Measurements from ENCODE around the gene RIN3.

The RIN3 gene

GRCh38 chr14:92516966-92517506 is 3.5 kb downstream of the RIN3 start:
- H3K4me3 ChIP-seq: no peak overlapping the region
- H3K27ac ChIP-seq: no peak overlapping the region; a peak in 1 of 22 replicates
- H3K27me3 ChIP-seq: peaks cover 0 to 24% (median 9%) of the 10 kb centered on the region in 11 experiments; a peak in 14 of 22 replicates
- no peaks in the 10 kb centered on the region for H3K9me3 ChIP-seq (replicated peaks in 1 of 11)
- TF ChIP-seq Cebpa-rat (IDR thresholded peaks at IDR 0.05): no peak
- H3K4me1 ChIP-seq: peaks cover 35 to 78% (median 54%) of the 10 kb centered on the region in 10 experiments
- peaks cover 0 to 10% (median 0%) of the 10 kb centered on the region in 11 experiments; a peak in 1 of 22 replicates for H3K36me3 ChIP-seq
- peak overlapping the region in 5 of 11 experiments; percentile 21 to 100 (median 96); a peak in 6 of 22 replicates for H3K4me2 ChIP-seq
- peaks cover 0 to 61% (median 16%) of the 10 kb centered on the region in 11 experiments; a peak in 10 of 22 replicates for H4K20me1 ChIP-seq
- H3K9ac ChIP-seq: no peak overlapping the region

- no peak overlapping the region for H3K4me3 ChIP-seq
- no peak overlapping the region for H3K27ac ChIP-seq
- no peak overlapping the region for H3K9ac ChIP-seq
- H3K9me3 ChIP-seq (replicated peaks in 1 of 11): no peaks in the 10 kb centered on the region
- peaks cover 0 to 24% (median 8%) of the 10 kb centered on the region in 11 experiments; a peak in 14 of 22 replicates for H3K27me3 ChIP-seq
- peaks cover 0 to 10% (median 0%) of the 10 kb centered on the region in 11 experiments; a peak in 1 of 22 replicates for H3K36me3 ChIP-seq
- H4K20me1 ChIP-seq: peaks cover 0 to 67% (median 16%) of the 10 kb centered on the region in 11 experiments; a peak in 10 of 22 replicates
- peak overlapping the region in 3 of 11 experiments; percentile 21 to 96 (median 24); a peak in 2 of 22 replicates for H3K4me2 ChIP-seq
- TF ChIP-seq Cebpa-rat (IDR thresholded peaks at IDR 0.05): no peak
- peaks cover 32 to 74% (median 50%) of the 10 kb centered on the region in 10 experiments for H3K4me1 ChIP-seq
Observed at GRCh38 chr14:92517761-92518160, 4.2 kb downstream of the RIN3 start.

DNA sequence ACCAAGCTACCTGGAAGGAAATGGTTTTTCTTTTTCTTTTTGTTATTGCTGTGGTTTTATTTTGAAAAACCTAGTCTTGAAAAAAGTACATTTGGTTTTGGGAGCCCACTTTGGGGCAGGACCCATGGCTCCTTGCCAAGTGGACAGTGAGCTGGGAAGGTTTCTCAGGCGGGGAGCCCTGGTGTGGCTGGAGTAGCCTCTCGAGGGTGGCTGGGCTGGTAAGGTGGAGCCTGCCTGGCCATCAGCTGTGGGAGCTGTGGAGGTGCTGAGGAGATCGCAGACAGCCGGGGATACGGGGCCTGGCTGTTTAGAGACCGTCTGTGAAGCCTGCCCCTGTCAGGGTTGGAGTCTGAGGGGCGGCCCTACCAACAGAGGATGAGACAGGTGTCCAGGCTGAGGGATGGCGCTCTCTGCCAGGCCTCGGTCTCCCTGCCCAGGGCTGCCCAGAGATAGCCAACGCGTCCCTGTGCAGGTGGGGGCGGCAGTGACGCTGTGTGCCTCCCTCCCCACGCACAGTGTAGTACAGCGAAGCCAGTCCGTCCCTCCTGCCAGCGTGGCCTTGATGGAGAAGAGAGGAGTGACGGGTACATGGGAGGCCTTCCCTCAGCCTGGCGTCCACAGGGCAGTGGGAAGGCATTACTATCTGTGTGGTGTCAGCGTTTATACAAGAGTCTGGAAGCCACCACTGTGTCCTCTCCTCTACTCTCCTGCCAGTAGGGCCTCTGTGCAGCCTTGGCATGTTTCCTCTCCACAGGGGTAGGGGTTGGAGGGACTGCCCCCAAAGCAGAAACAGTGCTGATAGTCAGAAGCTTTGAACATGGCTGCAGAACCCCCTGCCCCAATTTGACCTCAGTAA is 5.9 kb downstream of the RIN3 start:
- Histone ChIP-seq H3K4me3 (no peak overlapping the region), H3K9ac (0 out of 22 replicates have a peak overlapping the region, but pooled peaks of 1 of the 11 experiments have one; percentile 3), H3K4me1 (peaks cover 28 to 74% (median 45%) of the 10 kb centered on the region in 10 experiments), H4K20me1 (peaks cover 4 to 83% (median 23%) of the 10 kb centered on the region in 11 experiments; a peak in 20 of 22 replicates), H3K4me2 (peak overlapping the region in 9 of 11 experiments; percentile 1 to 70 (median 54); a peak in 14 of 22 replicates), H3K27me3 (peaks cover 0 to 6% (median 2%) of the 10 kb centered on the region in 11 experiments; a peak in 11 of 22 replicates), H3K9me3 (replicated peaks in 1 of 11) (no peaks in the 10 kb centered on the region), H3K27ac (peak overlapping the region in 4 of 11 experiments; percentile 9 to 44 (median 28); a peak in 6 of 22 replicates), H3K36me3 (peaks cover 0 to 10% (median 0%) of the 10 kb centered on the region in 11 experiments; a peak in 1 of 22 replicates)
- TF ChIP-seq Cebpa-rat (IDR thresholded peaks at IDR 0.05): no peak

DNA sequence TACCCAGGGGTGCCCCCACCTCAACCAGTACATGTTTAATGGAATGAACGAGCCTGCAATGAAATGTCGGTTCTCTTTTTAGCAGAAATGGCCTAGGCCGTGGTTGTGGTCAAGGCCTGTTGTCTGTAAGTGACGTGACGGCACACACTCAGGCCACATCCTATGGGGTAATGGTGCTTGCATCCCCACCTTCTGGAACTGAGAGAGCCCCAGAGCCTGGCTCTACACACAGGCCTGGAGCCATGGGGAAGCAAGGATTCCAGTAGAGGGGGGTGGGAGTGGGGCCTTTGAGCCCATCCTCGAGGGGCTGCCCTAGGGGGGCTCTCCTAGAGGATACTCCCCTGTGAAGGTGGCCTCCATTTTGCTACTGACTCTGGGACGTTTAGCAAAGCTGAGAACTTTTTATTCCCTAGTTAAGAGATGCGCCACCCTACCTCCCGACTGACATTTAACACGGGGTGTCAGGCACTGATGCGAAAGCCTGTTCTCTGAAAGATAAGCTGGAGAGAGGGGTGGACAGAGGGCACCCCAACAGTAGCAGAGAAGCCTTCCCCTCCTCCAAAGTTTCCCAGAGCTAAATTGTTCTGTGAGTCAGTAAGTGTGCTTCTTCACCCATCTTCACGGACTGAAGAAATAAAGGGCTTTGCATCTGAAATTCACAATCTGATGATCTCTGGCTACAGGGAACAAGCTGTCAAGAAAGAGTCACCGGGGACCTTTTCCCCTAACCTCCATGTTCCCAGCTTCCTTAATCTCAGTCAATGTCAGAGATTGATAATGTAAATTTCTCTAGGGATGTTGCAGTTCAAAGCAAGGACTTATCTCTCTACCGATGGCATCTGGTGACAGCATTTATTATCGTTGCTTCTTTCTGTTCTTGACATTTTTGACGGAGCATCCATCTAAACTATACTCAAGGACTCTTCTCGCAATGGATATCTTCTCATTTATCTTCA is 6.8 kb downstream of the RIN3 start:
- TF ChIP-seq Cebpa-rat (IDR thresholded peaks at IDR 0.05): no peak
- peaks cover 0 to 10% (median 0%) of the 10 kb centered on the region in 11 experiments; a peak in 1 of 22 replicates for H3K36me3 ChIP-seq
- no peaks in the 10 kb centered on the region for H3K9me3 ChIP-seq (replicated peaks in 1 of 11)
- H3K4me3 ChIP-seq: no peak overlapping the region
- peaks cover 4 to 92% (median 32%) of the 10 kb centered on the region in 11 experiments; a peak in 20 of 22 replicates for H4K20me1 ChIP-seq
- H3K9ac ChIP-seq: 0 out of 22 replicates have a peak overlapping the region, but pooled peaks of 1 of the 11 experiments have one; percentile 3
- H3K4me2 ChIP-seq: peak overlapping the region in 9 of 11 experiments; percentile 1 to 70 (median 54); a peak in 14 of 22 replicates
- H3K27me3 ChIP-seq: no peaks in the 10 kb centered on the region
- H3K4me1 ChIP-seq: peaks cover 28 to 74% (median 45%) of the 10 kb centered on the region in 10 experiments
- H3K27ac ChIP-seq: peak overlapping the region in 3 of 11 experiments; percentile 20 to 44 (median 37); a peak in 5 of 22 replicates

DNA sequence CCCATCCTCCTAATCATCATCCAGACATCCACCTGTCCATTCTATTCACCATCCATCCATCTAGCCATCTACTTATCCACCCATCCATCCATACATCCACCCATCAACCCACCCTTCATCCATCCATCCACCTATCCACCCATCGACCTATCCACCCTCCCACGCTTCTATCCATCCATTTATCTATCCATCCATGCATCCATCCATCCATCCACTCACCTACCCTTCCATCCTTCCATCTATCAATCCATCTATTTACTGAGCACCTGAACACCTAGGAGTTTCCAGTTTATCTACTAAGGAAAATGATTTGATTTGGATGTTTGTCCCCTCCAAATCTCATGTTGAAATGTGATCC is 7.5 kb downstream of the RIN3 start:
- Histone ChIP-seq H4K20me1 (peaks cover 4 to 99% (median 37%) of the 10 kb centered on the region in 11 experiments; a peak in 20 of 22 replicates), H3K27ac (no peak overlapping the region), H3K4me1 (peaks cover 24 to 71% (median 42%) of the 10 kb centered on the region in 10 experiments), H3K27me3 (no peaks in the 10 kb centered on the region), H3K36me3 (peaks cover 0 to 10% (median 0%) of the 10 kb centered on the region in 11 experiments; a peak in 1 of 22 replicates), H3K9me3 (replicated peaks in 1 of 11) (no peaks in the 10 kb centered on the region), H3K4me3 (no peak overlapping the region), H3K9ac (no peak overlapping the region), H3K4me2 (no peak overlapping the region)
- no peak for TF ChIP-seq Cebpa-rat (IDR thresholded peaks at IDR 0.05)

DNA sequence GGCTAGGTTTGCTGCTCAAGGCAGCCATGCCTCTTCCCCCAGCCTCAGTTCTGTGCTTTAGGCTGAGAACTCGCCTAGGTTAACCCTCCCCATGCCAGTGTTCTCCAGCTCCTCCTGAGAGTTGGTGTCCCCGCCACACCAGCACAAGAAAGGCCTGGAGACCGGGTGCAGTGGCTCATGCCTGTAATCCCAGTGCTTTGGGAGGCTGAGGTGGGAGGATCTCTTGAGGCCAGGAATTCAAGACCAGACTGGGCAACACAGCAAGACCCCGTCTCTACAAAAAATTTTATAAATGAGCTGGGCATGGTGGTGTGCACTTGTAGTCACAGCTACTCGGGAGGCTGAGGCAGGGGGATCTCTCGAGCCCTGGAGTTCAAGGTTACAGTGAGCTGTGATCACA is 10.2 kb downstream of the RIN3 start:
- peaks cover 0 to 15% (median 0%) of the 10 kb centered on the region in 11 experiments; a peak in 3 of 22 replicates for H3K36me3 ChIP-seq
- H4K20me1 ChIP-seq: peaks cover 4 to 92% (median 37%) of the 10 kb centered on the region in 11 experiments; a peak in 19 of 22 replicates
- peaks cover 24 to 44% (median 35%) of the 10 kb centered on the region in 10 experiments for H3K4me1 ChIP-seq
- H3K27ac ChIP-seq: peak overlapping the region in 1 of 11 experiments; percentile 36; a peak in 1 of 22 replicates
- H3K27me3 ChIP-seq: no peaks in the 10 kb centered on the region
- H3K4me3 ChIP-seq: no peak overlapping the region
- no peak for TF ChIP-seq Cebpa-rat (IDR thresholded peaks at IDR 0.05)
- H3K4me2 ChIP-seq: peak overlapping the region in 9 of 11 experiments; percentile 48 to 75 (median 63); a peak in 12 of 22 replicates
- no peak overlapping the region; a peak in 2 of 22 replicates for H3K9ac ChIP-seq
- H3K9me3 ChIP-seq (replicated peaks in 1 of 11): peaks cover 0 to 4% (median 0%) of the 10 kb centered on the region in 11 experiments; a peak in 5 of 22 replicates

DNA sequence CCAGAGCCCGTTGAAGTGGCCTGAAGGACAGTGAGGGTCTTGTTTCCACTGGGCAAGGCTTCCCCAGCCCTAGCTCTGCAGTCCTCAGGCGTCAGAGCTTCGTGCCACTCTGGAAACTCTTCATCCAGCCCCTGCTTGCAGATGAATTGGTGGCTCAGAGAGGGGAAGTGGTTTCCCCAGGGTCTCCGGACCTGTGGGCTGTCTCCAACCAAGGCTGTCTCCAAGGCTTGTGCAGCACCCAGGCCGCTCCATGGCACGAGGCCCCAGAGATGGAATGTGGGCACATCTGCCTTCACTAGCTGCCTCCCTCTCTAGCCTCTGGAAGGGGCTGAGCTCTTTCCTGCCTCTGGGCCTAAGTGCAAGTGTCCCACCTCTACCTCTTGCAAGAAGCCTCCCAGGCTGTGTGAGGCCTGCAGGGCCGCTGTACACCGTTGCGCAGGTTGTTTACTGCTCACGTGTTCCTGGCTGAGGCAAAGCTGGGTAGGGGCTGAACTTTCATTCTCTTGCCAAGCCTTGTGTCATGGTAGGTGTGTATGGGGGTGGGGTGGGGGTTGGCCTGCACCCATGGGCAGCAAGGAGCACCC is 11.1 kb downstream of the RIN3 start:
- H4K20me1 ChIP-seq: peaks cover 4 to 84% (median 32%) of the 10 kb centered on the region in 11 experiments; a peak in 19 of 22 replicates
- H3K4me1 ChIP-seq: peaks cover 26 to 39% (median 32%) of the 10 kb centered on the region in 10 experiments
- H3K36me3 ChIP-seq: peaks cover 0 to 16% (median 0%) of the 10 kb centered on the region in 11 experiments; a peak in 3 of 22 replicates
- peak overlapping the region in 7 of 11 experiments; percentile 2 to 36 (median 8); a peak in 6 of 22 replicates for H3K27ac ChIP-seq
- no peaks in the 10 kb centered on the region for H3K27me3 ChIP-seq
- no peak for TF ChIP-seq Cebpa-rat (IDR thresholded peaks at IDR 0.05)
- no peak overlapping the region for H3K4me3 ChIP-seq
- H3K4me2 ChIP-seq: peak overlapping the region; percentile 48 to 84 (median 67)
- H3K9ac ChIP-seq: peak overlapping the region in 7 of 11 experiments; percentile 2 to 60 (median 25); a peak in 7 of 22 replicates
- H3K9me3 ChIP-seq (replicated peaks in 1 of 11): peaks cover 0 to 13% (median 3%) of the 10 kb centered on the region in 11 experiments; a peak in 9 of 22 replicates

Measured in BLaER1 treated with 17β-estradiol and CSF1 and Interleukin-3, amounts not matched to agents 10 nM and 100 nM (cell line).